Prostate gland (tissue), 2 donors: ENCODE results near the gene CREB5.

ENCODE experiments used
- POLR2A ChIP-seq: fragments of 450-650 bp; IDR thresholded peaks from one replicate; pipeline ENCODE4 v1.6.1; 2016; ENCODE audit warnings: antibody characterized with exemption, mild to moderate bottlenecking
- POLR2AphosphoS5 ChIP-seq: sonication (generic); formaldehyde crosslinking; IDR thresholded peaks from one replicate; pipeline ENCODE4 v1.6.1; 2017; ENCODE audit warnings: antibody characterized with exemption
- TF ChIP-seq, protein P1 (sequence below), 4 experiments: fragments of 200-600 bp in 2 of 4; fragments of 450-650 bp in 2 of 4; sonication (generic) in 2 of 4; IDR thresholded peaks; 1 replicate in 3 of 4; 2 replicates in 1 of 4; pipeline ENCODE4 v1.5.1; 2016 to 2019; ENCODE audit warnings: antibody characterized with exemption in 4 of 4, mild to moderate bottlenecking in 2 of 4, moderate library complexity in 2 of 4

DNA sequence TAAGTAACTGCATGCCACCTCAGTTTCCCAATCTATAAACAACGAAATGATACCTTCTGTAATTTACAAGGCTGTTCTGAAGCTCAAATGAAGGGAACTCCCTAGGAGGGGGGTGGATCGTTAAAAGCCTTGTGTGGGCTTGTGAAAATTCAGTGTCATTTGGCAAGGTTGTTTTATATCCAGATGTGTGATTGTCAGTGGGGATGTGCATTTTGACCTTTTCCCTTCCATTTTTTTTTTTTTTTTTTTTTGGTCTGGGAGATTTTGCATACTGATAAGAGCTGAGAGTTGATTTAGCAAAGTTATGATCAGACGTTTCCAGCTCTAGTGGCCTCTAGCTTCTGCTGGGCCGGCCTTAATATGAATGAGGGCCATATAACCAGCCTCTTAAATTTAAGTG is 22.8 kb downstream of the CREB5 start:
- TF ChIP-seq POLR2A (no peak), POLR2AphosphoS5 (no peak)
- TF ChIP-seq, protein P1, sequence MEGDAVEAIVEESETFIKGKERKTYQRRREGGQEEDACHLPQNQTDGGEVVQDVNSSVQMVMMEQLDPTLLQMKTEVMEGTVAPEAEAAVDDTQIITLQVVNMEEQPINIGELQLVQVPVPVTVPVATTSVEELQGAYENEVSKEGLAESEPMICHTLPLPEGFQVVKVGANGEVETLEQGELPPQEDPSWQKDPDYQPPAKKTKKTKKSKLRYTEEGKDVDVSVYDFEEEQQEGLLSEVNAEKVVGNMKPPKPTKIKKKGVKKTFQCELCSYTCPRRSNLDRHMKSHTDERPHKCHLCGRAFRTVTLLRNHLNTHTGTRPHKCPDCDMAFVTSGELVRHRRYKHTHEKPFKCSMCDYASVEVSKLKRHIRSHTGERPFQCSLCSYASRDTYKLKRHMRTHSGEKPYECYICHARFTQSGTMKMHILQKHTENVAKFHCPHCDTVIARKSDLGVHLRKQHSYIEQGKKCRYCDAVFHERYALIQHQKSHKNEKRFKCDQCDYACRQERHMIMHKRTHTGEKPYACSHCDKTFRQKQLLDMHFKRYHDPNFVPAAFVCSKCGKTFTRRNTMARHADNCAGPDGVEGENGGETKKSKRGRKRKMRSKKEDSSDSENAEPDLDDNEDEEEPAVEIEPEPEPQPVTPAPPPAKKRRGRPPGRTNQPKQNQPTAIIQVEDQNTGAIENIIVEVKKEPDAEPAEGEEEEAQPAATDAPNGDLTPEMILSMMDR (IDR thresholded peaks at IDR 0.05) = no peak
